GM12872 (cell line): ENCODE results near the gene RHBDD3.

ENCODE experiments used
- TF ChIP-seq, protein P1 (sequence below): IDR thresholded peaks from 3 replicates; pipeline ENCODE4 v1.5.1; 2011; ENCODE audit warnings: low read depth, mild to moderate bottlenecking, low read length, moderate library complexity; ENCODE audit not compliant: insufficient read depth

The RHBDD3 gene

GRCh38 chr22:29270475-29271271, 2.9 kb upstream of the RHBDD3 start:
- TF ChIP-seq, protein P1, sequence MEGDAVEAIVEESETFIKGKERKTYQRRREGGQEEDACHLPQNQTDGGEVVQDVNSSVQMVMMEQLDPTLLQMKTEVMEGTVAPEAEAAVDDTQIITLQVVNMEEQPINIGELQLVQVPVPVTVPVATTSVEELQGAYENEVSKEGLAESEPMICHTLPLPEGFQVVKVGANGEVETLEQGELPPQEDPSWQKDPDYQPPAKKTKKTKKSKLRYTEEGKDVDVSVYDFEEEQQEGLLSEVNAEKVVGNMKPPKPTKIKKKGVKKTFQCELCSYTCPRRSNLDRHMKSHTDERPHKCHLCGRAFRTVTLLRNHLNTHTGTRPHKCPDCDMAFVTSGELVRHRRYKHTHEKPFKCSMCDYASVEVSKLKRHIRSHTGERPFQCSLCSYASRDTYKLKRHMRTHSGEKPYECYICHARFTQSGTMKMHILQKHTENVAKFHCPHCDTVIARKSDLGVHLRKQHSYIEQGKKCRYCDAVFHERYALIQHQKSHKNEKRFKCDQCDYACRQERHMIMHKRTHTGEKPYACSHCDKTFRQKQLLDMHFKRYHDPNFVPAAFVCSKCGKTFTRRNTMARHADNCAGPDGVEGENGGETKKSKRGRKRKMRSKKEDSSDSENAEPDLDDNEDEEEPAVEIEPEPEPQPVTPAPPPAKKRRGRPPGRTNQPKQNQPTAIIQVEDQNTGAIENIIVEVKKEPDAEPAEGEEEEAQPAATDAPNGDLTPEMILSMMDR: no peak

- TF ChIP-seq, protein P1: no peak
Measured at GRCh38 chr22:29269731-29270474, 2.1 kb upstream of the RHBDD3 start.

- TF ChIP-seq, protein P1: no peak
Measured at GRCh38 chr22:29269230-29269604, 1.4 kb upstream of the RHBDD3 start.

DNA sequence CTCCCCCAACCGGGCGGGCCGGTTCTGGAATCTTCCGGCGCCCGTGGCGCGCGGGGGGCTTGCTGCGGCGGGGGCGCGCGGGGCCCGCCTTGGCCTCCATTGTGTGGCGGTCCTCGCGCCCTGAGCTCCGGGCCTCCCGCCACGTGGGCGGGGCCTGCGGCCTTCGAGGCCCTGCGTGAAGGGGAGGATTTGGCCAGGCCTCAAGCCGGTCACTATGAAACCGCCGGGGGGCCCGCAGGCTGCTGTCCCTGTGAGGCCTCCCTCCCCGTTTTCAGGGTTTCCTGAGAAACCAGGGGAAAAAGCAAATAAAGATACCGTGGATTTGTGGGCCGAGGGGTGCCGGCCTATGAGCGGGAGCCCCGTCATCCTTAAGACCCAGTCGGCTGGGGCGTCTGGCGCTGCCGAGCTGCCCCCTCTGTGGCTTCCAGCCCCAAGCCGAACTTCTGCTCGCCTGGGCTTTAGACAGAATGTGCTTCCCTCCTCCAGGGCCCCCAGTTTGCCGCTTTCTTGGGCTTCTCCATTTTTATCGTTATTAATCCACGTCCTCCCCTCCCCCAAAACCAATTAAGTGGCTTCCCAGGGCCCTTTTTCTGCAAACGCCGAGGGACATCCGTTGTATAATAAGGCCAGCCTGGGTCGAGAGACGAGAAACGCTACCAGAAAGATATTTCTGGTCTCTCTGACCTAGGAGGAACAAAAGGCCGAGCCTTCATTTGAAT, 889 bp upstream of the RHBDD3 start:
- TF ChIP-seq, protein P1: no peak

DNA sequence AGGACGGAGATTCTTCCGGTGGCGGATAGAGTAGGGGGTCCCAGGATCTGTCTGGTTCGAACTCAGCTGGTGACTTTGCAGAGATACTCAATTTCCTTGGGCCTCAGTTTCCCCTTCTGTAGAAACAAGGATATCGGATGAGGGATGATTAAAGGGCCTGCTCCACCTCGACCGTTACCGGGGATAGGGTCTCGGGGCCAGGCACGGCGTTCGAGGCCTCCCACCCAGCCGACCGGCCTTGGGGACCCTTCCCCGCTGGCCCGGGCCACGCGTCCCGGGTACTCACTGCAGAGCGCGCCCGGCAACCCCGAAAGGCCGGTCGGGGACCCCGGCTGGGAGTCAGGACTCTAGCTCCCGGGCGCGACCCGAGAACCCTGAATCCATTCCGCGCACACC, 321 bp downstream of the RHBDD3 start:
- TF ChIP-seq, protein P1: no peak

DNA sequence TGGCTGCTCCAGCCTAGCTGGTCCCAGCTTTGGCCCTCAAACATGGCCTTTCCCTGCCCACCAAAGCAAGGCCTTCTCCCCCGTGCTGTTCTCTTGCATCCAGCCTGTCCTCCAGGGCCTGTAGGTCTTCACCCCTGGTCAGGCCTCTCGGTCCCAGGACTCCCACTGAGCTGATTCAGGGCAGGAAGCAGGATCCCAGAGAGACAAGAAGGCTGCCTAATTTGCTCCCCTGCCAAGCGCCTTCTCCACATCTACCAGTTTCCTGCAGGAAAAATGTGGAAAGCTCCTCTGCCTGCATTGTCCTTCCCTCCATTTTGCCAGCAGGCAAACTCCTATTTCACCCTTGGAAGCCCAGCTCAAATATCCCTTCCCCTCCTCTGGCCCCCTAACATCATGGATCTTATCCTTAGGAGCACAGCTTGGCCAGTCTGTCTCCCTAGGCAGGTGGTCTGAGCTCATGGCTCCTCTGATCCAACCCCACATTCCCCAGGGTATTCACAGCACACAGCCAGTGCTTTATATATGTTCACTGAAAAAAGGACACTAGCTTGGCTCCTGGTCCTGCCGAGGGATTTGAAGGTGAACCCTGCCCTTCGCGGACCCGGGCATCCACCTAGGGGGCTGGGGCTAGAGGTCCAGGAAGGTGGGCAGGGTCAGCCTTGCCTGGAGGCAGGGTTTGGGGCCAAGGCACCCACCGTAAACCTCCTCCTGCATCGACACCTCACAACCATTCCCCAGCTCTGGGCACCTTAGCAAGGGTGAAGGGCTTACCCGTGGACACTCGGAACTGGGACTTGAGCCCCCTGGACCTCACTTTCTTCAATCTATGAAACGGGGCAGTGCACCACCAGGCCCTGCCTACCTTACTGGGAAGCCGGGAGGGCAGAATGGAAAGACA, 968 bp downstream of the RHBDD3 start:
- TF ChIP-seq, protein P1: no peak
